Activated T-helper 9 cell treated with anti-CD3 and anti-CD28 coated beads, Interleukin-2, amount 50 U/mL, for 16 hours (primary cell): ENCODE data around the gene GTPBP3.
A peak's percentile ranks its signal among the peaks of the same experiment; 100 is the strongest.

Experiments
- DNase-seq: peaks from one replicate; pipeline ENCODE4 v3.0.0-alpha.2; 2020; ENCODE audit warnings: low read depth

The GTPBP3 gene

DNA sequence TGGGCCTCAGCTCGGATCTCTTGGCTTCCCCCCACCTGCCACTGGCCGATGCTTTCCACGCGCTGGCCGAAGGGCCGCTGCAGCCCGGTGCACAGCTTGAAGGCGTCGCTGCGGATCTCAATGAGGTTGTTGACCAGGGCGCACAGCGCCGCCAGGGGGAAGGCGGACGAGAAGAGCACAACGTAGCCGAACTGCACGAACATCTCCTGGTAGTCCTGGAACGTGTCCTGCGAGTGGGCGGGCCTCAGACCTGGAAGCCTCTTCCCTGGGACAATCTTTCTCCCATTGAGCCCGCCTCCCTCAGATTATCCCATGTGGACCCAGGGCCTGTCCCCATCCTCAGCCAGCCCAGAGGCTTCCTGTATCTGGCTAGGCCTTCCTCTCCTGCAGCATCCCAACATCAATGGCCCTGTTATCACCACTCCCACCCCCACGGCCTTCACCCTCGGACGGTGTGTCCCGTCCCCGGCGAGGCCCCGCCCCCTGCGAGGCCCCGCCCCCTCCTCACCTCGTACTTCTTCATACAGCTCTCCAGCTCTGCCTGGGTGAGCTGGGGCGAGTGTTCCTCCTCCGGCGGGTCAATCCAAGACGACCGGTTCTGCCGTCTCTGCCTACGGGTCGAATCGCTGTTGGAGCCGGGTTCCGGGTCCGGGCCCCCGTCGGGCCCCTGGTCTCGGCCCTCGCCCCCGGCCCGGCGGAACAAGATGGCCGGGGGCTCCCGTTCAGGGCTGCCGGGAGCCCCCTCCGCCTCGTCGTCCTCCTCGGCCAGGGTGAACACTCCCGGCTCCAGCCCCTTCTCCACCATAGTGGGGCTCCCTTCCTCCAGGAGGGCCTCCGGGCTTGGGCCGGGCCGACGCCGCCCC is 9.5 kb upstream of the GTPBP3 start:
- DNase-seq = peak; percentile 52

DNA sequence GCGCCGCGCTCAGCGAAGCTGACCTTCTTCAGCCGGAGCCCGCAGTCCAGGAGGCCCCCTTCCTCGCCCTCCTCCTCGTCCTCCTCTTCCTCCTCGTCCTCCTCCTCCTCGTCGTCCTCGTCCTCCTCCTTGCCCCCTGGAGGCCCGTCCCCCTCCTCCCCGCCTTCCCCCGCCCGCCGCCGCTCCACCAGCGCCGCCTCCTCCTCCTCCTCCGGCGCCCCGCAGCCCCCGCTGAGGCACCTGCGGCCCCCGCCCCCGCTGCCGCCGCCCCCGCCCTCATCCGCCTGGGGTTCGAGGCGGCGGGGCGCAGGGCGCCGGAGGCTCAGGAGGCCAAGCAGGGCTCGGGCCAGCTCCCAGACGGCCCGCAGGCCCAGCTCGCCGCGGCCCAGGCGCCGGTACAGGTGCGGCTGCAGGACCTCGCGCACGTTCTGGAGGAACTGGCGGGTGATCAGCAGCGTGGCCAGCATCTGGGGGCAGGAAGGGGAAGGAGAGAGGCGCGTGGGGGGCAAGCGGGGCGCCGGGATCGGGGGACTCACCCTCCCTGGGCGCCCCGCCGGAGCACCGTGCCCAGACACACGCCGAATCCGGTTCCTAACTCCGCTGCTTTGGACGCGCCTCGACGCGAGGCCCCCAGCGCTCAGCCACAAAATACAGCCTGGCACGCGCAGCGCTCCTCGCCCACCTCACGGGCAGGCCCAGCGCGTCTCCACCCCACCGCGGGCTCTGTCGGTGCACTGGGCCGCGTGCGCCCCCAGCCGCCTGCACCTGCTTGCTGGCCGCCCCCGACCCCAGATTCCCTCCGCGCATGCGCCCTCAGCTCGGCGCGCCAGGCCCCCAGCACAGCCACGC is 8.6 kb upstream of the GTPBP3 start:
- DNase-seq = peak; percentile 37

DNA sequence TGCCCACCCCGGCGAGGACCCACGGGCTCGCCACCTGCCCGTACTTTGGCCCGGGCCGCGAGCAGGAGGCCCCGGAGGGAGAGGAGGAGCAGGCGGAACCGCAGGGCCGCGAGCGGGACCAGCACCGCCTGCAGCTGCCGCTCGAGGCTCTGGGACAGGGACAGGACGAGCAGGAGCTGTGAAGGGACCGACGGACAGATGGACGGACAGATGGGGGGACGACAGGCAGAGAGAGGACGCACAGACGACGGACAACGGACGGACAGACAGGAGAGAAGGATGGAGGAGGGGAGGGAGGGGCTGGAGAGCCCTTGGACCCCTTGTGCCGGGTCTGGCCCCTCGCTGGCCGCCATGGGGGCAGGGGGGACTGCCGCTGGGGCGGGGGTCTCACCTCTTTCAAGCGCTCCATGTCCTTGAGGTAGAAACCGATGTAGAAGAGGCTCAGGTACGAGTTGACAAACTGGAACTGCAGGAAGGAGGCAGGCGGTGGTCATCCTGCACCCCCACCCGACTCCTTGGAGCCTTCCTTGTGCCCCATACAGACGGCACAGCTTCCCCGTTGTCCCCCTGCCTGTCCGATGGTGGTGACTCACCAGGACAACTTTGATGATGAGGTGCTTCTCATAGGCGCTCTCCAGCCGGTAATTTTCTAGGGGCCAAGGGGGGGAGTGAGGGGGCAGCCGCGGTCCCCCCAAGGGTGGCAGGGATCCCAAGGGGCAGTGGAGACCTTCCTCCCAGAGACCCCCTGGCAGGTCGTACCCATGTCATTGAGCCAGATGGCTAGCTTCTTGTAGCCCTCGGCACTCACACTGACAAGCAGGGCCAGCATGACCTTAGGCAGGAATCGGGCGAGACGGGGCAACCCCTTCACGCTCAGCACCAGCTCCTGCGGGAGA is 7.7 kb upstream of the GTPBP3 start:
- no peak for DNase-seq

DNA sequence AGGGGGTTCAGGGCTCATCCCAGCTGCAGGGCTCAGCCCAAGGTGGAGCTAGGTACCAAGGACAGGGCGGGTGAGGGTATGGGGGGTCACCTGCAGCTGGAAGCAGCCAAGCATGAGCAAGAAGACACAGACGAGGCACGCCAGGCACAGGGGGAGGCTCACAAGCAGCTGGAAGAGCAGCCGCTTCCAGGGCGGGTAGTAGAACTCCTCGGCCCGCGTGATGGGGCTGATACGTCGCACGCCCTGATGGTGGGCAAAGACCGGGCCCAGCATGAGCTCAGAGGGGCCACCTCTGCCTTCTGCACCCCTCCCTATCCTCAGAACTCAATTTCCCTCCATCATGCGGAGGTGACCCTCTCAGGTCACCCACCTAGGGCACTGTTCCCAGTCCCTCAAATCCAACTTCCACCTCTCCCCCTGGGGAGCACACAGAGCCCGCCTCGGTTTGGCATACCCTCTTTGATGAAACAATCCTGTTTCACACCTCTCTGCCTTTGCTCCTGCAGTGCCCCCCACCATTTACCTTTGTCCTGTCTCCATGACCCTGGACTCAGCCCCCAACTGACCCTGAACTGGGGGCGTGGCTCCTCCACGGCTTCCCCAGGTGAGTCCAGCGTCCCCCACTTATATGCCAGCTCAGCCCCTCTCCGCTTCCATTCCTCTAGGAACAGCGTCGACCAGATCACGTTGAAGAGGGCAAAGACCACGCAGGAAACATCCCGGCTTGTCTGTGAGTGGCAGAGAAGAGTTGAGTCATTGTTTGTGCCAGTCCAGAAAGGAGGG is 6.9 kb upstream of the GTPBP3 start:
- DNase-seq = no peak

DNA sequence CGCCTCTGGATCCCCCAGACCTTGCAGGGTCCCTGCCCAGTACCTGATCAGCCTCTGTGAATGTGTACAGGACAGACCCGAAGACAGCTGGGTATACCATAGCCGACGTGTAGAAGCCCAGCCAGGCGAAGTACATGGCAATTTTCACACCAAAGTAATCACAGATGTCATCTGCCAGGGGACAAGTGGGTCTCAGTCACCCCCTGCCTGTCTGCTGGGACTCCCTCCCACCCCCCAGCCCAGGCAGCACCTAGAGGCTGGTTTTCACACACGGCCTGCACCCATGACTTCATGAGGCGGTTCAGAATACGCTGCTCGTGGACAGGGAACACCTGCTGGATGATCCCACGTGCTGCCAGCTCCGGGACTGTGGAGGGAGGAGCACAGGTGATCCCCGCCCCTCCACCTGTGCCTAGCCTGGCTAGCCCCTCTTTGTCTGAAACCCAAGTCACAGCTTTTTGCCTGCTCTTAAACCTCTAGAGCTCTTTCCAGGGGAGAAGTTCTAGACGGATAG is 6.3 kb upstream of the GTPBP3 start:
- DNase-seq = no peak

DNA sequence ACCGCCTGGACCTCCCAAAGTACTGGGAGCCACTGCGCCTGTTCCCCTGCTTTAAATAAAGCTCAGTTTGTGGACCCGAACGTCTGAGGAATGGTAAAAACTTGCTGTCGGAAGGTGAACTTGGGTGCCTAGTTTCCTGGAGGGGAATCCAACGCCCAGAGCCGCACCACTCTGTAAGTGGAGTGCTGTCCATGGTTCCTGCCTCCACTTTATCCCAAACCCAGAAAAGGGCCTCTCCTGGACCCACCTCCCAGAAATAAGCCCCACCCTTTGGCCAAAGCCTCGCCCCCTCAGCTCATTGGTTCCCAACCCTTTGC is 5.0 kb upstream of the GTPBP3 start:
- no peak for DNase-seq

DNA sequence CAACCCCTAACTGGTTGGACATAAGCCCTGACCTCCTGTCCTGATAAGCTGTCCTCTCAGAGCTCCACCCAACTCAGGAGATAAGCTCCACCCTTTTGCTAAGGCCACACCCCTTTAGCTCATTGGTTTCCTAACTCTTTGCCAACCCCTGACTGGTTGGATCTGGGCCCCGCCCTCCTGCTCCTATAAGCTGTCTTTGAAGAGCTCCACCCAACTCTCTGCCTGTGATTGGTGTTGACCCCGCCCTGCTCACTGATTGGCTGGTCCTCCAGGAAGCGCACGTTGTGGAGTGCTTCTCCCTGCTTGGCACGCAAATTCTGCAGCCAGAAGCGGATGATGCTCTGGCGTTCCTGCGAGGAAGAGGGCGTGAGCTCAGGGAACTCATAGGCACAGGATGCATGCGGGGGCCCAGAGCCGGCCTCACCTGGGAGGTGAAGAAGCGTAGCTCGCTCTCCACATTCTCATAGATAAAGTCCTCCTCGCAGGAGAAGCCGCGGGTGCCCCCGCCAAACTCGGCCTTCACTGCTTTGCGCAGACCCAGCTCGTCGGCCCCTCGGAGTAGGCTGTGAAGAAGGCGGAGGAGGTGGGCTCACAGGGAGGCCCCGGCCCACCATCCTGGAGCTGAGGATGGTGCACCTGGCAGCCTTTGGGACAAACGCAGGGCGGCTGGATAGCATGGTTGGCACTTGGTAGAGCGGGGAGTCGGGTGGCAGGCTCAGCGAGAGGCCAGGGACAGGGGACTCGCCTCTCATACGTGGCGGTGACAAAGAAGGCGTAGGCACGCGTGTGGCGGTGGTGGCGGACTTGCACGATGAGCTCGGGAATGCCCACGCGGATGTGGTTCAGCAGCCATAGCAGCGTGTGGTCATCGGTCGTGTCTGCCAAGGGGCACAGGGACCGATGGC is 4.4 kb upstream of the GTPBP3 start:
- no peak for DNase-seq

DNA sequence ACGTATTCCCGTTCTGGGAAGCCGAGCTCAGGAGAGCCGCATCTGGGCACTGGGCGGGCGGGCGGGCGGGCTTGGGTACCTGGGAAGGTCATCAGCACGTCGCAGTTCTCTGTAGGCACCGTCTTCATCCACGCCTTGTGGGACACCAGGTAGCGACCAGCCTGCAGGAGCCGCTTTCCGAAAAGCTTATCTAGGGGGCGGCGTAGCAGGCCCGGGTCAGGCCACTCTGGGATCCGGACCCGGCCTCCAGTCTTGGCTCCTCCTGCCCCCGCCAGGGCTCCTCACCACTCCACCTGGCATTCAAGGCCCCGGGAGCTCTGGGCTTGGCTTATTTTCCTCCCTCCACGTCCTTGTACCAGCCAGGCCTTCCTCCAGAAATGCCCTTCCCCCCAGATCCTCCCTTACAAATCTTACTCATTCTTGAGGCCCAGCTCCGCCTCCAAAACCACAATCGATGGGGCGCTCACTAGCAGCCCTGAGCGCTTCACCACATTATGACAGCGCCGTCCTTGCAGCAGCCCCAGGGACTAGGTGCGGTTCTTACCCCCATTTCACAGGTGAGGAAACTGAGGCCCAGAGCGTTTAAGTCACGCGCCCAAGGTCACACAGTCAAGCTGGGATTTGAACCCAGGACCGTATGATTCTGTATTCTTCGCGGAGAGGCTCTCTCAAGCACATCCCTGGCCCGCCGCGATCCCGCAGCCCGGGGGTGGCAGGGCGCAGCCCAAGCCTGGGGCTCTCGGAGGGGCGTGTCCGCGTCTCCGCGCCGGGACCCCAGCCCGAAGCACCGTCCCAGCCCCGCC is 3.5 kb upstream of the GTPBP3 start:
- peak; percentile 68 for DNase-seq

DNA sequence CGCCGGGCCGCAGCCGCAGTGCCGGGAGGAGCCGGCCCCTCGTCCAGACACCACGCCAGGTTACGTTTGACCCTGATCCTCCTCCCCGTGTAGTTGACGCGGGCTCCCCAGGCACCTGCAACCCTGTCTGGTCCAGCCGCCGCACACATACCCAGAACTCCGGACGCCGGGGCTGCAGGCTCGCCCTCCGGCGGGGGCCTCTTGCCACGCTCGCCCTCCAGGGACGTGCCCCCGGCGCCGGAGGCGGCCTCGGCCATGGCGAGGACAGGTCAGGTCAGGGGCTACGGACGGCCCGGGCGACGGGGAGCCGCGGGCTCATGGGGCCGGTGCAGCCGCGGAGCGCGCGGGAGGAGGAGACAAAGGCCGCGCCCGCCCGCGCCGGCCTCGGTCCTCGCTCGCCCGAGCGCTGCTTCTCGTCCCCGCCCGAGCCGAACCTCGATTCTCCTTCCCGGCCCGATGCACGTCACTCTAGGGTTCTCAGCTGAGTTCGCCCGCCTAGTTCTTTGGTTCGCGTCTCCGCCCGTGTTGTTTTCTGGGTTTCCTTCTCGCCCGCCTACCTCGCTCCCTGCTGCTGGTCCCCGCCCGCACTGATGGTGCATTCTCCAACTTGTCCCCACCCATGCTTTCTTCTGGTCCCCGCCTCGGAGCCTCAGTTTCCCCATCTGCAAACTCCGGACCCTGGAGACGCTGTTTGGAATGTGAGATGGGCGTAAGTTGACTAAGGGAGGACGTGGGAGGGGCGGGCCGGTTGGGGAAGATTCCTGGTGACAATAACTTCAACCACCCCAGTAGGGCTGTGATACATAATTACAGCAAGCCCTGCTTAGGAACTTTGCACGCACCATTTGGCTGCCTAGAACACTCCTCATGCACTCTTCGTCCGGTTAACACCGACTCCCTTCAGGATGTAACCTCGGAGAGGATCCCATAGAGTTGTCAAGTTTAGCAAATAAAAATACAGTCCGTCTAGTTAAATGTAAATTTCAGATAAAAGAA is 2.6 kb upstream of the GTPBP3 start, which contains the start of gene ANO8:
ANO8 (minus strand) TSS at position 442 of the 996 bp plus-strand sequence; CDS start at position 257, 185 bp downstream.
- DNase-seq = peak; percentile 88

DNA sequence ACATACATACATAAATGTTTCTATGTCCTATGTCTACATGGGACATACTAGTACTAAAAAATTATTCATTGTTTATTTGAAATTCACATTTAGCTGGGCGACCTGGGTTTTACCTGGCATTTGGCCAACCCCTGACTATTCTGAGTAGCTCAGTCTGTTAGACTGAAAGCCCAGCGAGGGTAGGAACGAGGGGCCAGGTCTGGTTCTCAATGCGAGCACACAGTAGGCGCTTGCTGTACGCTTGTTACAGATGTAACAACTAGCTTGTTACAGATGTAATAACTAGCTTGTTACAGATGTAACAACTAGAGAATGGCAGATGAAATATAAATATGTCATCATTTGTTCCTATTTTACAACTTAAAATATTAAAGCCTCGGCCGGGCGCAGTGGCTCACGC is 1.8 kb upstream of the GTPBP3 start:
- DNase-seq = no peak

DNA sequence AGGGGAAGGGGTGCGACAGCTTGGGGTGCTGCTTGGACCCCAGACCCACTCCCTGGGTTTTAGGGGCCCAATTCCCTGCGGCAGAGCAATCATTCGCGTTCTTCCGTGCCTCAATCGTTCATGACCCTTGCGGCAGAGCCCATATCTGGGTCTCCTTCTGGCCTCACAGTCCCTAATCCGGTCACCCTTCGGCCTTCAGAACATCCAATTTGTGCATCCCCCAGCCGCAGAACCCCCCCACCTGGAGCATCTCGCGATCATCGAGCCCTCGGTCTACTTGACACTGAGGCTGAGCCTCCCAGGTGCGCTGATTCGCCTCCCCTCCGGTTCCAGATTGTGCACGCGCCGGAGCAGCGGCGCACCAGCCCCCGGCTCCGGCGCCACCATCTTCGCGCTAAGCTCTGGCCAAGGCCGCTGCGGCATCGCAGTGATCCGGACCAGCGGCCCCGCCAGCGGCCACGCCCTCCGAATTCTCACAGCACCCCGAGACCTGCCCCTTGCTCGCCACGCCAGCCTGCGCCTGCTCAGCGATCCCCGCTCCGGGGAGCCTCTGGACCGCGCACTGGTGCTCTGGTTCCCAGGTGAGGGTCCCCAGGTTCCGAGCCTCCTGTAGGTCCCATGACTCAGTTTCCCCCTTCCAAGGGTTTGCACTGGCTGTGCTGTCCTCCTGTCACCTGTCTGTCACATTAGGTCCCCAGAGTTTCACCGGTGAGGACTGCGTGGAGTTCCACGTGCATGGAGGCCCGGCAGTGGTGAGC is 501 bp downstream of the GTPBP3 start:
- no peak for DNase-seq

DNA sequence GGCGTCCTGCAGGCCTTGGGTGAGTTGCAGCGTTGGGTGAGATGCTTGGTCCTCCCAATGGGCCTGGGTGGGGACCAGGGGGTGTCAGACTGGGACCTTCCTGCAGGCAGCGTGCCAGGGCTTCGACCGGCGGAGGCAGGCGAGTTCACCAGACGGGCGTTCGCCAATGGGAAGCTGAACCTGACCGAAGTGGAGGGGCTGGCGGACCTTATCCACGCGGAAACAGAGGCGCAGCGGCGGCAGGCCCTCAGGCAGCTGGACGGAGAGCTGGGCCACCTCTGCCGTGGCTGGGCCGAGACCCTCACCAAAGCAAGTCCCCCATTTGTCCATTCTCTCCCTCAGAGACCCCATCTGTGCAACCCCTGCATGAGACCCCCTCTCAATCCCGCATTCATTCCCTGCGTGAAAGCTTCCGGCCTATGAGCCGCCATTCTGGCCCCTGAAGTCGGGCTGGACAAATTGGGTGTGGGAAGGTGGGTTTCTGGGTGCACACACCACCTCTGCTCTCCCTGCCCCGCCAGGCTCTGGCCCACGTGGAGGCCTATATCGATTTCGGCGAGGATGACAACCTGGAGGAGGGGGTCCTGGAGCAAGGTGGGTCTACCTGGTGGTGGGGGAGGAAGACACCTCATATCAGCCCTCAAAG is 1.2 kb downstream of the GTPBP3 start:
- no peak for DNase-seq

DNA sequence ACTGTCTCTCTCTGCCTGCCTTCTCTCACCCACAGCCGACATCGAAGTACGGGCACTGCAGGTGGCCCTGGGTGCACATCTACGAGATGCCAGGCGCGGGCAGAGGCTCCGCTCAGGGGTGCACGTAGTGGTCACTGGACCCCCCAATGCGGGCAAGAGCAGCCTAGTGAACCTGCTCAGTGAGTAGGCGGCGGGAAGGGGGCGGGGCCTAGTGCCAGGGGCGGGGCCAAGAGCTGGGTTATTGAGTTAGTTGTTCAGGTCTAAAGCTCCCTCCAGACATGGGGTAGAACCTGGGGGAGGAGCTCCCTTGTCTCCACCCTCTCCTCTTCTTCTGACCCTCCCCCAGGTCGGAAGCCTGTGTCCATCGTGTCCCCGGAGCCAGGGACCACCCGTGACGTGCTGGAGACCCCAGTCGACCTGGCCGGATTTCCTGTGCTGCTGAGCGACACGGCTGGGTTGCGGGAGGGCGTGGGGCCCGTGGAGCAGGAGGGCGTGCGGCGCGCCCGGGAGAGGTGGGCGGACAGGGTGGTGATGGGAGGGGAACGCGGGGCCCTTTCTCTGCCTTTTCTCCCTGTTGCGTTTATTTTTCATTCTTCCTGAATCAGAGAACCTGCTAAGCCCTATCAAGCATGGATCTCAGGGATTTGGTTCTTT is 1.9 kb downstream of the GTPBP3 start:
- peak; percentile 19 for DNase-seq

DNA sequence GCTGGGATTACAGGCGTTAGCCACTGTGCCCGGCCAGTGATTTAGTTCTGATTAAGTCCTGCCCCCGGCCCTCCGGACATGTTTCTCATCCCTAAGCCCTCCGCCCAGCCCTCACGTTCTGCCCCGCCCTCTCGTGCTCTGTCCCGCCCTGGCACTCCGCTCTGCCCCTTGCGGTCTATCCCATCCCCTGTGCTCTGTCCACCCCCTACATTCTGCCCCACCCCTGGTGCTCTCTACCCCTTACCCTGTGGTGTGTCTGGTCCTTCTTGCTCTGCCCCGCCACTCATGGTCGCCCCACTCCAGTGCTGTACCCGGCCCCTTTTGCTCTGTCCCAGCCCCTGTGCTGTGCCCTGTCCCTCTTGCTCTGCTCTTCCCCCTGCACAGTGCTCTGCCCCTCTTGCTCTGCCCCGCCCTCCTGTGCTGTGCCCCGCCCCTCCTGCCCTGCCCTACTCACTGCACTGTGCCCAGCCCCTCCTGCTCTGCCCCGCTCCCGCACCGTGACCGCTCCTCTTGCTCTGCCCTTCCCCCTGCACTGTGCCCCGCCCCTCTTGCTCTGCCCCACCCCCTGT is 3.0 kb downstream of the GTPBP3 start:
- no peak for DNase-seq

DNA sequence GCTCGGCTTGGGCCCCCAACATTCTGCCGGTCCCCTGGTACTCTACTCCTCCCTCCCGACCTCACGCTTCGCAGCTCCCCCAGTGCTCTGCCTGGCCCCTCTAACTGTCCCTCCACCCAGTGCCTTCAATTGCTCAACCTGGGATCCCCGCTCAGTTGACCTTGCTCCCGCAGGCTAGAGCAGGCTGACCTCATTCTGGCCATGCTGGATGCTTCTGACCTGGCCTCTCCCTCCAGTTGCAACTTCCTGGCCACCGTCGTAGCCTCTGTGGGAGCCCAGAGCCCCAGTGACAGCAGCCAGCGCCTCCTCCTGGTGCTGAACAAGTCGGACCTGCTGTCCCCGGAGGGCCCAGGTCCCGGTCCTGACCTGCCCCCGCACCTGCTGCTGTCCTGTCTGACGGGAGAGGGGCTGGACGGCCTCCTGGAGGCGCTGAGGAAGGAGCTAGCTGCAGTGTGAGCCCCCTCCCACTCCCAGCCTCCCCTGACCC is 3.6 kb downstream of the GTPBP3 start:
- no peak for DNase-seq

DNA sequence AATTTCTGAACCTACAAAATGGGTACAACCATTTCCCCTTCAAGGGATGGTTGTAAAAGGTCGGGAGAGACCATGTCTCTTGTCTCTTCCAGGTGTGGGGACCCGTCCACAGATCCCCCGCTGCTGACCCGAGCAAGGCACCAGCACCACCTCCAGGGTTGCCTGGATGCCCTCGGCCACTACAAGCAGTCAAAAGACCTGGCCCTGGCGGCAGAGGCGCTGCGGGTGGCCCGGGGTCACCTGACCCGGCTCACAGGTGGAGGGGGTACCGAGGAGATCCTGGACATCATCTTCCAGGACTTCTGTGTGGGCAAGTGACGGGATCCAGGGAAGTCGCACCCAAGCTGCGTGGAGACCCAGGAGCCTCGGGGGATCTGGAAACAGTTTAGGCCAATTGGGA is 4.0 kb downstream of the GTPBP3 start:
- DNase-seq = no peak
